ENCODE measurements around the gene NAP1L1.

DNA sequence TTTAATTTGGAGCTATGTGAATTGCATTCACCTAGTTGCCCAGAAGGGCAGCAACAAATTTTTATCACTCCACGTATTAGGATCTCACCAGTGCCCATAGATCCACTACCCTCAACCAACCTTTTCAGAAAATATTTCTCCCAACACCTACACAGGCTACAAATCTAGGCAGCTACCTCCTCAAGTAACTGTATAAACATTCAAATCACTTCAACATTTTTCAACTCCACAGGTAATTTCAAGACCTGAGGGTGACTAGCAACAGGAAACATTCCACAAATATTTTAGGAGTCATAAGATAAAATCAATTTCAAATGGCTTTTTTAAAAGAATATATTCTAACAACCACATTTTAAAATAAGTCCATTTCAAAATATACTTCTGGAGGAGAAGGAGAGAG, 65.8 kb downstream of the NAP1L1 start:
- TF ChIP-seq, protein P1, sequence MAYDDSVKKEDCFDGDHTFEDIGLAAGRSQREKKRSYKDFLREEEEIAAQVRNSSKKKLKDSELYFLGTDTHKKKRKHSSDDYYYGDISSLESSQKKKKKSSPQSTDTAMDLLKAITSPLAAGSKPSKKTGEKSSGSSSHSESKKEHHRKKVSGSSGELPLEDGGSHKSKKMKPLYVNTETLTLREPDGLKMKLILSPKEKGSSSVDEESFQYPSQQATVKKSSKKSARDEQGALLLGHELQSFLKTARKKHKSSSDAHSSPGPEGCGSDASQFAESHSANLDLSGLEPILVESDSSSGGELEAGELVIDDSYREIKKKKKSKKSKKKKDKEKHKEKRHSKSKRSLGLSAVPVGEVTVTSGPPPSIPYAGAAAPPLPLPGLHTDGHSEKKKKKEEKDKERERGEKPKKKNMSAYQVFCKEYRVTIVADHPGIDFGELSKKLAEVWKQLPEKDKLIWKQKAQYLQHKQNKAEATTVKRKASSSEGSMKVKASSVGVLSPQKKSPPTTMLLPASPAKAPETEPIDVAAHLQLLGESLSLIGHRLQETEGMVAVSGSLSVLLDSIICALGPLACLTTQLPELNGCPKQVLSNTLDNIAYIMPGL (CRISPR knock-in tag; IDR thresholded peaks at IDR 0.05) = no peak
- TF ChIP-seq, protein P2, sequence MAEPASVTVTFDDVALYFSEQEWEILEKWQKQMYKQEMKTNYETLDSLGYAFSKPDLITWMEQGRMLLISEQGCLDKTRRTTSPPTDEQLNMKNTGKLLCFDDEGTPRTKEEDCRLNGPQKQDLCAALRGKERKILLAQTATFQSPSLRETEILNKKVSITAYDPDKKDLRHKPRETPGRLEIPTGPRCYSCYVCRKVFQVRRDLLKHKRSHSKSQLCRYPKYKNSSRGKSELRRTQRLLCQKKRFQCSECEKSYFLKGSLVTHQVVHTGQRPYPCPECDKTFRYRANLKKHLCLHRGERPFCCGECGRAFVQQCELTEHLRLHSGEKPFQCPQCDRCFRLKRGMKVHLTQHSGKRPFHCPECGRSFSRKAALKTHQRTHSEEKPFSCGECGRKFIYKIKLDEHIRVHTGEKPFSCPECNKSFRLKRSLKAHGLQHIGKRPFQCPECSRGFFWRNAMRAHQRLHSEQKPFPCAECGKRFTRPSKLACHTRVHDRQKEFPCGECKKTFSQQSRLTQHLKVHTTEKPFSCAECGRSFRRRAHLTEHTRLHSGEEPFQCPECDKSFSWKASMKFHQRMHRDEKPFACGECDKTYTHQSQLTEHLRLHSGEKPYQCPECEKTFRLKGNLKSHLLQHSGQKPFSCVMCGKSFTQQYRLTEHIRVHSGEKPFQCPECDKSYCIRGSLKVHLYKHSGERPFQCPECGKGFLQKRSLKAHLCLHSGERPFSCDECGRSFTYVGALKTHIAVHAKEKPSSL (CRISPR knock-in tag; conservative IDR thresholded peaks at IDR 0.05) = no peak
- TF ChIP-seq CTCF (IDR thresholded peaks at IDR 0.05) = no peak
- TF ChIP-seq JUN (CRISPR knock-in tag; IDR thresholded peaks at IDR 0.05) = no peak
- TF ChIP-seq NFYB (CRISPR knock-in tag; conservative IDR thresholded peaks at IDR 0.05; ENCODE audit: low read depth) = no peak
- no peak for TF ChIP-seq FOXK1 (CRISPR knock-in tag; IDR thresholded peaks at IDR 0.05)

Measured in WTC11 (cell line).